SK-N-SH (cell line): ENCODE data around the gene QSOX2.

Source experiments
- ELF1 ChIP-seq: IDR thresholded peaks from 2 replicates; pipeline ENCODE4 v1.4.0; 2012
- EZH2phosphoT487 ChIP-seq: fragments of 200-600 bp; sonication (generic); IDR thresholded peaks from 2 replicates; pipeline ENCODE4 v1.6.1; 2017; ENCODE audit warnings: low read depth, mixed run types, mild to moderate bottlenecking, antibody characterized with exemption, moderate library complexity, borderline replicate concordance
- FOXJ3 ChIP-seq: sonication (generic); formaldehyde crosslinking; IDR thresholded peaks from 2 replicates; pipeline ENCODE4 v1.5.1; 2020; ENCODE audit warnings: mild to moderate bottlenecking, missing genetic modification reagents
- GABPA ChIP-seq: IDR thresholded peaks from 2 replicates; pipeline ENCODE4 v1.4.0; 2012; ENCODE audit warnings: low read depth, mild to moderate bottlenecking
- NRF1 ChIP-seq: IDR thresholded peaks from 2 replicates; pipeline ENCODE4 v1.6.1; 2012; ENCODE audit warnings: low read depth, mild to moderate bottlenecking, low read length
- POLR2AphosphoS5 ChIP-seq: IDR thresholded peaks from 2 replicates; pipeline ENCODE4 v1.6.1; 2012; ENCODE audit warnings: low read depth, low read length
- RFX5 ChIP-seq: IDR thresholded peaks from 2 replicates; pipeline ENCODE4 v1.6.1; 2012; ENCODE audit warnings: mild to moderate bottlenecking, improper control_type of control experiment, low read length
- SIN3A ChIP-seq: IDR thresholded peaks from 2 replicates; pipeline ENCODE4 v1.6.1; 2012; ENCODE audit warnings: low read depth, mild to moderate bottlenecking, low read length, moderate library complexity, borderline replicate concordance
- SMC3 ChIP-seq: IDR thresholded peaks from 2 replicates; pipeline ENCODE4 v1.6.1; 2012; ENCODE audit warnings: low read depth, low read length, improper control_type of control experiment
- TAF1 ChIP-seq: IDR thresholded peaks from 2 replicates; pipeline ENCODE4 v1.6.1; 2012; ENCODE audit warnings: low read depth, mild to moderate bottlenecking, low read length, moderate library complexity, borderline replicate concordance
- TF ChIP-seq, protein P1 (sequence below): fragments of 200-600 bp; sonication (generic); IDR thresholded peaks from 2 replicates; pipeline ENCODE4 v1.6.1; 2017; ENCODE audit warnings: antibody characterized with exemption, mild to moderate bottlenecking, moderate library complexity
- TF ChIP-seq, protein P2 (sequence below): IDR thresholded peaks from 2 replicates; pipeline ENCODE4 v1.4.0; 2012; ENCODE audit warnings: low read depth, borderline replicate concordance
- TF ChIP-seq, protein P3 (sequence below): fragments of 150-350 bp; IDR thresholded peaks from 2 replicates; pipeline ENCODE4 v1.6.1; 2016; ENCODE audit warnings: mild to moderate bottlenecking, low read depth, low read length

DNA sequence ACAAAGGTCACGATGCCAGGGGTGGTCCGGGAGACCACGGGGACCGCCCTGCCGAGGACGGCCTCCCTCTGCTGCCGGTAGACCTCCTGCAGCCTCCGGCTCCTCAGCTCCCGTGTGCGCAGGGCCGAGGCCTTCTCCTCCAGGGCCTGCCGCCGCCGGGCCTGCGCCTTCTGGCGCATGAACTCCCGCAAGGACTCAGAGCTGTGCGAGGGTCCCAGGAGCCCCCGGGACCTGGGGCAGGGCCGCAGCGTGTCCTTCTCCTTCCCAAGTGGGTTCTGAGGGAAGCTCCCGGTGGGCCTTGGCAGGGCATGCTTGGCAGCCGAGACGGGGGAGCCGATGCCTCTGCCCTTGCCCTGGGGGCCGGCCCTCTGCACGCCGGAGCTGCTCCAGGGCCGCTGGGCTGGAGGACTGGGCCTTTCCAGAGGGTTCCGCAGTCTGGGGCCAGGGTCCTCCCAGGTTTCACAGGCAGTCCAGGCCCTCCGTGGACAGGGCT, 44.9 kb upstream of the QSOX2 start:
- TF ChIP-seq, protein P1, sequence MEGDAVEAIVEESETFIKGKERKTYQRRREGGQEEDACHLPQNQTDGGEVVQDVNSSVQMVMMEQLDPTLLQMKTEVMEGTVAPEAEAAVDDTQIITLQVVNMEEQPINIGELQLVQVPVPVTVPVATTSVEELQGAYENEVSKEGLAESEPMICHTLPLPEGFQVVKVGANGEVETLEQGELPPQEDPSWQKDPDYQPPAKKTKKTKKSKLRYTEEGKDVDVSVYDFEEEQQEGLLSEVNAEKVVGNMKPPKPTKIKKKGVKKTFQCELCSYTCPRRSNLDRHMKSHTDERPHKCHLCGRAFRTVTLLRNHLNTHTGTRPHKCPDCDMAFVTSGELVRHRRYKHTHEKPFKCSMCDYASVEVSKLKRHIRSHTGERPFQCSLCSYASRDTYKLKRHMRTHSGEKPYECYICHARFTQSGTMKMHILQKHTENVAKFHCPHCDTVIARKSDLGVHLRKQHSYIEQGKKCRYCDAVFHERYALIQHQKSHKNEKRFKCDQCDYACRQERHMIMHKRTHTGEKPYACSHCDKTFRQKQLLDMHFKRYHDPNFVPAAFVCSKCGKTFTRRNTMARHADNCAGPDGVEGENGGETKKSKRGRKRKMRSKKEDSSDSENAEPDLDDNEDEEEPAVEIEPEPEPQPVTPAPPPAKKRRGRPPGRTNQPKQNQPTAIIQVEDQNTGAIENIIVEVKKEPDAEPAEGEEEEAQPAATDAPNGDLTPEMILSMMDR: no peak
- TF ChIP-seq FOXJ3 (CRISPR knock-in tag) (no peak), RFX5 (no peak), SIN3A (no peak), POLR2AphosphoS5 (no peak), TAF1 (no peak), NRF1 (no peak), SMC3 (no peak), EZH2phosphoT487 (no peak), ELF1 (no peak), GABPA (no peak)
- TF ChIP-seq, protein P2, sequence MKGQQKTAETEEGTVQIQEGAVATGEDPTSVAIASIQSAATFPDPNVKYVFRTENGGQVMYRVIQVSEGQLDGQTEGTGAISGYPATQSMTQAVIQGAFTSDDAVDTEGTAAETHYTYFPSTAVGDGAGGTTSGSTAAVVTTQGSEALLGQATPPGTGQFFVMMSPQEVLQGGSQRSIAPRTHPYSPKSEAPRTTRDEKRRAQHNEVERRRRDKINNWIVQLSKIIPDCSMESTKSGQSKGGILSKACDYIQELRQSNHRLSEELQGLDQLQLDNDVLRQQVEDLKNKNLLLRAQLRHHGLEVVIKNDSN: no peak
- TF ChIP-seq, protein P3, sequence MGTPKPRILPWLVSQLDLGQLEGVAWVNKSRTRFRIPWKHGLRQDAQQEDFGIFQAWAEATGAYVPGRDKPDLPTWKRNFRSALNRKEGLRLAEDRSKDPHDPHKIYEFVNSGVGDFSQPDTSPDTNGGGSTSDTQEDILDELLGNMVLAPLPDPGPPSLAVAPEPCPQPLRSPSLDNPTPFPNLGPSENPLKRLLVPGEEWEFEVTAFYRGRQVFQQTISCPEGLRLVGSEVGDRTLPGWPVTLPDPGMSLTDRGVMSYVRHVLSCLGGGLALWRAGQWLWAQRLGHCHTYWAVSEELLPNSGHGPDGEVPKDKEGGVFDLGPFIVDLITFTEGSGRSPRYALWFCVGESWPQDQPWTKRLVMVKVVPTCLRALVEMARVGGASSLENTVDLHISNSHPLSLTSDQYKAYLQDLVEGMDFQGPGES: no peak
